SK-N-MC (cell line): Measurements from ENCODE around the gene MNAT1.
A peak's percentile ranks its signal among the peaks of the same experiment; 100 is the strongest.

ENCODE experiments used
- DNase-seq: peaks from one replicate; pipeline ENCODE4 v3.0.0-alpha.2; 2011; ENCODE audit warnings: low read depth, low spot score
- H3K27ac ChIP-seq: fragments of 200-600 bp; sonication (generic); 2 replicates; pipeline ENCODE4 v1.5.1; 2016; ENCODE audit warnings: mixed run types
- H3K36me3 ChIP-seq: fragments of 200-600 bp; sonication (generic); 2 replicates; pipeline ENCODE4 v1.6.1; 2017; ENCODE audit warnings: antibody characterized with exemption, low read length, mixed read lengths; ENCODE audit not compliant: insufficient read depth
- H3K4me3 ChIP-seq: fragments of 200-600 bp; sonication (generic); 2 replicates; pipeline ENCODE4 v1.5.1; 2016
- H3K9ac ChIP-seq: fragments of 200-600 bp; sonication (generic); 2 replicates; pipeline ENCODE4 v1.8.0; 2017; ENCODE audit warnings: mixed run types, mixed read lengths; ENCODE audit not compliant: insufficient read length
- H3K9me3 ChIP-seq: fragments of 200-600 bp; sonication (generic); 2 replicates; pipeline ENCODE4 v1.6.1; 2017; ENCODE audit warnings: low read depth, mild to moderate bottlenecking, antibody characterized with exemption, low read length, moderate library complexity, mixed read lengths
- EZH2 ChIP-seq: fragments of 200-600 bp; sonication (generic); IDR thresholded peaks from one replicate; pipeline ENCODE4 v1.6.1; 2017; ENCODE audit warnings: antibody characterized with exemption
- FOXP2 ChIP-seq: optimal IDR thresholded peaks from 2 replicates; pipeline ENCODE3; 2011; ENCODE audit warnings: mild to moderate bottlenecking, moderate library complexity; ENCODE audit not compliant: insufficient read depth; ENCODE audit errors: extremely low read length, control extremely low read depth
- POLR2AphosphoS5 ChIP-seq: IDR thresholded peaks from 2 replicates; pipeline ENCODE4 v1.6.1; 2012; ENCODE audit warnings: mild to moderate bottlenecking, low read depth, low read length, borderline replicate concordance

The MNAT1 gene

DNA sequence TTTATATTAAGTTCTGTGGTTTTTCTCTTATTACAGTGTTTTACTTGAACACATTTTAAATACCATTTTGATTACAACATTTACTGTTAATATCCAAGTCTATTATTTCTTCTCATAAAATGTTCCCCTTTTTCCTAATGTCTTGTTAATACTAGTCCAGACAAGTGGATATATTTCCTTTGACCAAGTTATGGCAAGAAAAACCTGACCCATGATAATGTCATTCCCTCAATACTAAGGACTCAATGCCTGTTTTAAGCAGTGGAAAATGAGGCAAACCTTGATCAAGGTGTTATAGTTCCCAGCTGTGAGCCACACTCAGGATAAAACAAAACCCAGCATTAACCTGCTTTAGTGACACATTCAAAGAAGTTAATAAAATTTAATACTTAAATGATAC is 234.1 kb downstream of the MNAT1 start:
- H3K27ac ChIP-seq = no peak overlapping the region
- no peak for DNase-seq
- peaks cover 7% of the 10 kb centered on the region for H3K36me3 ChIP-seq
- TF ChIP-seq EZH2 = no peak
- no peak for TF ChIP-seq POLR2AphosphoS5
- TF ChIP-seq FOXP2 = no peak
- H3K9me3 ChIP-seq = no peaks in the 10 kb centered on the region
- H3K4me3 ChIP-seq = no peak overlapping the region
- H3K9ac ChIP-seq = no peak overlapping the region

- H3K4me3 ChIP-seq = no peak overlapping the region
- DNase-seq = no peak
- H3K27ac ChIP-seq = no peak overlapping the region
- no peak for TF ChIP-seq EZH2
- TF ChIP-seq POLR2AphosphoS5 = no peak
- TF ChIP-seq FOXP2 = no peak
- H3K36me3 ChIP-seq = peaks cover 19% of the 10 kb centered on the region
- no peak overlapping the region for H3K9ac ChIP-seq
- H3K9me3 ChIP-seq = no peaks in the 10 kb centered on the region
Measured at GRCh38 chr14:60970146-60970545, 235.6 kb downstream of the MNAT1 start.

GRCh38 chr14:60971271-60971670 is 236.7 kb downstream of the MNAT1 start:
- H3K27ac ChIP-seq = no peak overlapping the region
- TF ChIP-seq EZH2 (no peak), FOXP2 (no peak)

DNA sequence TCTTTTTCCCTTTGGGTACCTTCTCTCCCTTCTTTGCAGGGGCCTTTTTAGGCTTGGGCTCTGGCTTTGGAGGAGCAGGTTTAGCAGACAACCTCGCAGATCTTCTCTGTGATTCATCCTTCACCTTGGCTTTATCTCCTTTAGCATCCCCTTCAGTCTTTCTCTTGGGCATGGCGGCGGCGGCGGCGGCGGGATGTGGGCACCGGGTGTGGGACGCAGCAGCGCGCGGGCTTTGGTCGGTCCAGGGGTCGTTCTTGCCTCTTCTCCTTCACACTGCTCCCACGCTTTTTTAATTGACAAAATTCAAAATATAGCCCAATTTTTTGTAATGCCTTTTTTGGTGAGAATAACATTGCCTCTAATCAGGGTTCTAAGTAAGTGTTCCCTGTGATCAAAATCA is 237.7 kb downstream of the MNAT1 start:
- Histone ChIP-seq H3K9ac (no peak overlapping the region), H3K4me3 (no peak overlapping the region), H3K9me3 (no peaks in the 10 kb centered on the region), H3K27ac (no peak overlapping the region), H3K36me3 (peaks cover 41% of the 10 kb centered on the region)
- TF ChIP-seq EZH2 (no peak), POLR2AphosphoS5 (no peak), FOXP2 (no peak)
- DNase-seq = no peak

More at GRCh38 chr14:60971271-60971670, 236.7 kb downstream of the MNAT1 start:
- H3K4me3 ChIP-seq = no peak overlapping the region
- H3K9me3 ChIP-seq = no peaks in the 10 kb centered on the region
- H3K36me3 ChIP-seq = peaks cover 31% of the 10 kb centered on the region
- DNase-seq = no peak
- H3K9ac ChIP-seq = no peak overlapping the region

DNA sequence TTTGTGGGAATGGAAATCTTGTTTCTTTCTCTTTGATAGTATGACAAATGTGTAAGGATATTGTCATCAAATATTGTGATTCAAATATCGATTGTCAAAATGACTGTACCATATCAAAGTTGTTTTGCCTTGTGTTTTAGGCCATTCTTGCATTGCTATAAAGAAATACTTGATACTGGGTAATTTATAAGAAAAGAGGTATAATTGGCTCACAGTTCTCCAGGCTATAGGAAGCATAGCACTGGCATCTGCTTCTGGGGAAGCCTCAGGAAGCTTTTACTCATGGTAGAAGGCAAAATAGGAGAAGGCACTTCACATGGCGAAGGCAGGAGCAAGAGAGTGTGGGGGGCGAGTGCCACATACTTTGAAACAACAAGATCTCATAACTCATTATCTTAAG is 238.5 kb downstream of the MNAT1 start:
- no peak overlapping the region for H3K9ac ChIP-seq
- DNase-seq = no peak
- TF ChIP-seq FOXP2 (no peak), EZH2 (no peak), POLR2AphosphoS5 (no peak)
- H3K27ac ChIP-seq = no peak overlapping the region
- H3K9me3 ChIP-seq = no peaks in the 10 kb centered on the region
- H3K4me3 ChIP-seq = no peak overlapping the region
- peaks cover 48% of the 10 kb centered on the region for H3K36me3 ChIP-seq

GRCh38 chr14:60974090-60974651 is 239.6 kb downstream of the MNAT1 start:
- DNase-seq = no peak
- H3K9me3 ChIP-seq = no peaks in the 10 kb centered on the region
- H3K36me3 ChIP-seq = peaks cover 53% of the 10 kb centered on the region
- H3K27ac ChIP-seq = no peak overlapping the region
- TF ChIP-seq FOXP2 (no peak), POLR2AphosphoS5 (no peak), EZH2 (no peak)
- no peak overlapping the region for H3K9ac ChIP-seq
- H3K4me3 ChIP-seq = no peak overlapping the region

- Histone ChIP-seq H3K36me3 (peaks cover 57% of the 10 kb centered on the region), H3K9me3 (no peaks in the 10 kb centered on the region), H3K27ac (no peak overlapping the region), H3K4me3 (no peak overlapping the region), H3K9ac (no peak overlapping the region)
- no peak for DNase-seq
- TF ChIP-seq POLR2AphosphoS5 (no peak), EZH2 (no peak), FOXP2 (no peak)
Measured at GRCh38 chr14:60975551-60975950, 241.0 kb downstream of the MNAT1 start.

DNA sequence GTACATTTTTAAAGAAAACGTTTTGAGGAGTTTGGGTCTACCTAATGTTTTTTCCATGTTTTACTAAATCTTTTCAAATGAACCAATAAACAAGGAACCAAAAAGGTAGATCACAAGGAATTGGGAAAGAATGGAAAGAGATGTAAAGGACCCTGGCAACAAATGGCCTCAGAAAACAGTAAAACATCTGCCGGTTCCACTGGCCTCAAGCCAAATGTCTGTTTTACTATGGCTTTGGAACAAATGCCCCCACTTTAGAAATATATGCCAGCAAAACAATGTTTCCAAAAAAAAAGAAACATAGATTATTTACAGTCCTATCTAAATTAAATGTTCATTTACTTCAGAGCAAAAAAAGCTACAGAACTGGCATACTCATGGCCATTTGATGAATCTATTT is 243.3 kb downstream of the MNAT1 start:
- H3K4me3 ChIP-seq = peak overlapping the region; percentile 5; the same call in 1 of the 2 replicates
- TF ChIP-seq FOXP2 = no peak
- TF ChIP-seq POLR2AphosphoS5 = no peak
- TF ChIP-seq EZH2 = no peak

GRCh38 chr14:60980811-60981632 is 246.5 kb downstream of the MNAT1 start, which contains the start of the genes SLC38A6 and TRMT5:
TSS of gene SLC38A6 (plus strand) at chr14:60981245. CDS start at chr14:60981278, 33 bp downstream.
TSS of gene TRMT5 (minus strand) at chr14:60981079. CDS start at chr14:60980973, 106 bp downstream.
- Histone ChIP-seq H3K27ac (peak within 1 kb of the TSS; percentile 65), H3K9ac (peak within 1 kb of the TSS; percentile 96), H3K4me3 (peak within 1 kb of the TSS; percentile 91), H3K36me3 (peaks cover 49% of the 10 kb centered on the region), H3K9me3 (no peaks in the 10 kb centered on the region)
- TF ChIP-seq POLR2AphosphoS5 (peak; percentile 93), EZH2 (no peak)
- DNase-seq = peak; percentile 66

More for the DNA sequence above, 243.3 kb downstream of the MNAT1 start:
- H3K27ac ChIP-seq = no peak overlapping the region
- no peak for DNase-seq
- H3K9me3 ChIP-seq = no peaks in the 10 kb centered on the region
- H3K36me3 ChIP-seq = peaks cover 57% of the 10 kb centered on the region
- H3K9ac ChIP-seq = no peak overlapping the region
